HEK293 (cell line): ENCODE measurements around the gene LRBA.

Source experiments
- CTCF ChIA-PET: fragments of 350-600 bp; formaldehyde crosslinking; extraction: SDS; loops from one replicate; lab custom pipeline; 2021; ENCODE audit warnings: antibody characterized with exemption; lab: Yijun Ruan, JAX
- POLR2A ChIA-PET: fragments of 300-600 bp; formaldehyde crosslinking; extraction: SDS; loops from one replicate; lab custom pipeline; 2020; ENCODE audit warnings: antibody characterized with exemption, inconsistent platforms; lab: Yijun Ruan, JAX
- H3K27ac ChIP-seq: fragments of 200-500 bp; sonication (Bioruptor generic); 2 replicates; pipeline ENCODE4 v1.5.1; 2014; ENCODE audit warnings: low read depth, low read length, control low read depth, inconsistent platforms; ENCODE audit errors: extremely low read depth
- H3K36me3 ChIP-seq, 2 experiments: fragments of 200-500 bp in 1 of 2; sonication (Bioruptor generic) in 1 of 2; 1 replicate in 1 of 2; 2 replicates in 1 of 2; pipeline ENCODE4 v1.5.1; 2014 to 2017; ENCODE audit warnings: inconsistent platforms in 2 of 2, low read length in 2 of 2; ENCODE audit not compliant: control insufficient read depth in 2 of 2, insufficient read depth in 1 of 2
- H3K4me1 ChIP-seq: fragments of 200-500 bp; sonication (Bioruptor generic); 2 replicates; pipeline ENCODE4 v1.5.1; 2014; ENCODE audit warnings: mild to moderate bottlenecking, low read length, inconsistent platforms; ENCODE audit not compliant: control insufficient read depth, insufficient read depth
- H3K4me3 ChIP-seq: 2 replicates; pipeline ENCODE4 v1.5.1; 2011; ENCODE audit warnings: low read depth, mild to moderate bottlenecking, control low read depth, low read length, moderate library complexity
- H3K9me3 ChIP-seq: fragments of 200-500 bp; sonication (Bioruptor generic); 2 replicates; pipeline ENCODE4 v1.5.1; 2014; ENCODE audit warnings: low read depth, low read length, inconsistent platforms; ENCODE audit not compliant: control insufficient read depth, insufficient read depth
- GLI4 ChIP-seq: fragments of 450-650 bp; formaldehyde crosslinking; IDR thresholded peaks from 2 replicates; pipeline ENCODE4 v1.5.1; 2016; ENCODE audit warnings: missing biosample characterization, missing genetic modification characterization
- OSR2 ChIP-seq: fragments of 450-650 bp; formaldehyde crosslinking; IDR thresholded peaks from 2 replicates; pipeline ENCODE4 v1.5.1; 2016; ENCODE audit warnings: missing biosample characterization, missing genetic modification characterization
- PBX3 ChIP-seq: sonication (generic); formaldehyde crosslinking; IDR thresholded peaks from 2 replicates; pipeline ENCODE4 v1.8.1; 2022; ENCODE audit warnings: mild to moderate bottlenecking, moderate library complexity, missing genetic modification reagents
- ZNF138 ChIP-seq: fragments of 450-650 bp; formaldehyde crosslinking; IDR thresholded peaks from 2 replicates; pipeline ENCODE4 v1.5.1; 2016; ENCODE audit warnings: missing biosample characterization, missing genetic modification characterization, borderline replicate concordance
- ZNF214 ChIP-seq: fragments of 450-650 bp; formaldehyde crosslinking; IDR thresholded peaks from 2 replicates; pipeline ENCODE4 v1.5.1; 2017; ENCODE audit warnings: missing biosample characterization, mild to moderate bottlenecking, missing genetic modification characterization, borderline replicate concordance
- ZNF239 ChIP-seq: fragments of 450-650 bp; formaldehyde crosslinking; IDR thresholded peaks from 2 replicates; pipeline ENCODE4 v1.5.1; 2016; ENCODE audit warnings: missing biosample characterization, missing genetic modification characterization
- ZNF561 ChIP-seq: fragments of 450-650 bp; IDR thresholded peaks from 2 replicates; pipeline ENCODE4 v1.5.1; 2018; ENCODE audit warnings: missing biosample characterization, missing genetic modification characterization, borderline replicate concordance
- ZNF623 ChIP-seq: fragments of 450-650 bp; formaldehyde crosslinking; IDR thresholded peaks from 2 replicates; pipeline ENCODE4 v1.5.1; 2016; ENCODE audit warnings: missing biosample characterization, missing genetic modification characterization
- ZNF624 ChIP-seq: fragments of 450-650 bp; formaldehyde crosslinking; IDR thresholded peaks from 2 replicates; pipeline ENCODE4 v1.5.1; 2017; ENCODE audit warnings: missing biosample characterization, missing genetic modification characterization
- ZNF660 ChIP-seq: fragments of 450-650 bp; IDR thresholded peaks from 2 replicates; pipeline ENCODE4 v1.5.1; 2018; ENCODE audit warnings: missing biosample characterization, mild to moderate bottlenecking, missing genetic modification characterization
- ZNF768 ChIP-seq: fragments of 450-650 bp; formaldehyde crosslinking; IDR thresholded peaks from 2 replicates; pipeline ENCODE4 v1.5.1; 2018; ENCODE audit warnings: missing biosample characterization, mild to moderate bottlenecking, missing genetic modification characterization
- TF ChIP-seq, protein P1 (sequence below): fragments of 450-650 bp; formaldehyde crosslinking; IDR thresholded peaks from 2 replicates; pipeline ENCODE4 v1.5.1; 2017; ENCODE audit warnings: missing biosample characterization, missing genetic modification characterization
- TF ChIP-seq, protein P2 (sequence below): fragments of 450-650 bp; formaldehyde crosslinking; IDR thresholded peaks from 2 replicates; pipeline ENCODE4 v1.5.1; 2016; ENCODE audit warnings: missing biosample characterization, missing genetic modification characterization, borderline replicate concordance
- TF ChIP-seq, protein P3 (sequence below): fragments of 450-650 bp; formaldehyde crosslinking; IDR thresholded peaks from 2 replicates; pipeline ENCODE4 v1.5.1; 2016; ENCODE audit warnings: missing biosample characterization, missing genetic modification characterization, low read depth

LRBA gene

GRCh38 chr4:150952167-150952845, 62.8 kb downstream of the LRBA start (continued):
- TF ChIP-seq PBX3 = no peak

- Histone ChIP-seq H3K4me1 (0 out of 2 replicates have a peak, but pooled peaks cover 2% of the 10 kb centered on the region), H3K27ac (no peak overlapping the region), H3K9me3 (no peaks in the 10 kb centered on the region), H3K36me3 (no peaks in the 10 kb centered on the region), H3K4me3 (no peak overlapping the region)
- POLR2A ChIA-PET = no interaction called here
- CTCF ChIA-PET = interaction anchor here (0.7 to 1.2 kb wide), 2 partner anchors 10 to 16 kb away, joined by 3 to 6 read pairs; no protein-coding TSS in a partner anchor
- TF ChIP-seq, protein P1, sequence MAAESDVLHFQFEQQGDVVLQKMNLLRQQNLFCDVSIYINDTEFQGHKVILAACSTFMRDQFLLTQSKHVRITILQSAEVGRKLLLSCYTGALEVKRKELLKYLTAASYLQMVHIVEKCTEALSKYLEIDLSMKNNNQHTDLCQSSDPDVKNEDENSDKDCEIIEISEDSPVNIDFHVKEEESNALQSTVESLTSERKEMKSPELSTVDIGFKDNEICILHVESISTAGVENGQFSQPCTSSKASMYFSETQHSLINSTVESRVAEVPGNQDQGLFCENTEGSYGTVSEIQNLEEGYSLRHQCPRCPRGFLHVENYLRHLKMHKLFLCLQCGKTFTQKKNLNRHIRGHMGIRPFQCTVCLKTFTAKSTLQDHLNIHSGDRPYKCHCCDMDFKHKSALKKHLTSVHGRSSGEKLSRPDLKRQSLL = no peak
- no peak for TF ChIP-seq GLI4 (tag by site-specific recombination)
Observed at GRCh38 chr4:150950657-150951288, 64.3 kb downstream of the LRBA start.

- H3K4me1 ChIP-seq = 0 out of 2 replicates have a peak, but pooled peaks cover 2% of the 10 kb centered on the region
- H3K4me3 ChIP-seq = no peak overlapping the region
- CTCF ChIA-PET = no interaction called here
- H3K36me3 ChIP-seq = no peaks in the 10 kb centered on the region
- TF ChIP-seq ZNF624 (tag by site-specific recombination) (no peak), ZNF768 (tag by site-specific recombination) (no peak), ZNF660 (tag by site-specific recombination) (no peak), ZNF239 (tag by site-specific recombination) (no peak), ZNF138 (tag by site-specific recombination) (no peak), ZNF214 (tag by site-specific recombination) (no peak), ZNF623 (tag by site-specific recombination) (no peak), OSR2 (tag by site-specific recombination) (no peak), ZNF561 (tag by site-specific recombination) (no peak)
- TF ChIP-seq, protein P2, sequence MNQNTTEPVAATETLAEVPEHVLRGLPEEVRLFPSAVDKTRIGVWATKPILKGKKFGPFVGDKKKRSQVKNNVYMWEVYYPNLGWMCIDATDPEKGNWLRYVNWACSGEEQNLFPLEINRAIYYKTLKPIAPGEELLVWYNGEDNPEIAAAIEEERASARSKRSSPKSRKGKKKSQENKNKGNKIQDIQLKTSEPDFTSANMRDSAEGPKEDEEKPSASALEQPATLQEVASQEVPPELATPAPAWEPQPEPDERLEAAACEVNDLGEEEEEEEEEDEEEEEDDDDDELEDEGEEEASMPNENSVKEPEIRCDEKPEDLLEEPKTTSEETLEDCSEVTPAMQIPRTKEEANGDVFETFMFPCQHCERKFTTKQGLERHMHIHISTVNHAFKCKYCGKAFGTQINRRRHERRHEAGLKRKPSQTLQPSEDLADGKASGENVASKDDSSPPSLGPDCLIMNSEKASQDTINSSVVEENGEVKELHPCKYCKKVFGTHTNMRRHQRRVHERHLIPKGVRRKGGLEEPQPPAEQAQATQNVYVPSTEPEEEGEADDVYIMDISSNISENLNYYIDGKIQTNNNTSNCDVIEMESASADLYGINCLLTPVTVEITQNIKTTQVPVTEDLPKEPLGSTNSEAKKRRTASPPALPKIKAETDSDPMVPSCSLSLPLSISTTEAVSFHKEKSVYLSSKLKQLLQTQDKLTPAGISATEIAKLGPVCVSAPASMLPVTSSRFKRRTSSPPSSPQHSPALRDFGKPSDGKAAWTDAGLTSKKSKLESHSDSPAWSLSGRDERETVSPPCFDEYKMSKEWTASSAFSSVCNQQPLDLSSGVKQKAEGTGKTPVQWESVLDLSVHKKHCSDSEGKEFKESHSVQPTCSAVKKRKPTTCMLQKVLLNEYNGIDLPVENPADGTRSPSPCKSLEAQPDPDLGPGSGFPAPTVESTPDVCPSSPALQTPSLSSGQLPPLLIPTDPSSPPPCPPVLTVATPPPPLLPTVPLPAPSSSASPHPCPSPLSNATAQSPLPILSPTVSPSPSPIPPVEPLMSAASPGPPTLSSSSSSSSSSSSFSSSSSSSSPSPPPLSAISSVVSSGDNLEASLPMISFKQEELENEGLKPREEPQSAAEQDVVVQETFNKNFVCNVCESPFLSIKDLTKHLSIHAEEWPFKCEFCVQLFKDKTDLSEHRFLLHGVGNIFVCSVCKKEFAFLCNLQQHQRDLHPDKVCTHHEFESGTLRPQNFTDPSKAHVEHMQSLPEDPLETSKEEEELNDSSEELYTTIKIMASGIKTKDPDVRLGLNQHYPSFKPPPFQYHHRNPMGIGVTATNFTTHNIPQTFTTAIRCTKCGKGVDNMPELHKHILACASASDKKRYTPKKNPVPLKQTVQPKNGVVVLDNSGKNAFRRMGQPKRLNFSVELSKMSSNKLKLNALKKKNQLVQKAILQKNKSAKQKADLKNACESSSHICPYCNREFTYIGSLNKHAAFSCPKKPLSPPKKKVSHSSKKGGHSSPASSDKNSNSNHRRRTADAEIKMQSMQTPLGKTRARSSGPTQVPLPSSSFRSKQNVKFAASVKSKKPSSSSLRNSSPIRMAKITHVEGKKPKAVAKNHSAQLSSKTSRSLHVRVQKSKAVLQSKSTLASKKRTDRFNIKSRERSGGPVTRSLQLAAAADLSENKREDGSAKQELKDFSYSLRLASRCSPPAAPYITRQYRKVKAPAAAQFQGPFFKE (tag by site-specific recombination) = no peak
- TF ChIP-seq, protein P3, sequence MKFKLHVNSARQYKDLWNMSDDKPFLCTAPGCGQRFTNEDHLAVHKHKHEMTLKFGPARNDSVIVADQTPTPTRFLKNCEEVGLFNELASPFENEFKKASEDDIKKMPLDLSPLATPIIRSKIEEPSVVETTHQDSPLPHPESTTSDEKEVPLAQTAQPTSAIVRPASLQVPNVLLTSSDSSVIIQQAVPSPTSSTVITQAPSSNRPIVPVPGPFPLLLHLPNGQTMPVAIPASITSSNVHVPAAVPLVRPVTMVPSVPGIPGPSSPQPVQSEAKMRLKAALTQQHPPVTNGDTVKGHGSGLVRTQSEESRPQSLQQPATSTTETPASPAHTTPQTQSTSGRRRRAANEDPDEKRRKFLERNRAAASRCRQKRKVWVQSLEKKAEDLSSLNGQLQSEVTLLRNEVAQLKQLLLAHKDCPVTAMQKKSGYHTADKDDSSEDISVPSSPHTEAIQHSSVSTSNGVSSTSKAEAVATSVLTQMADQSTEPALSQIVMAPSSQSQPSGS (tag by site-specific recombination) = no peak
- TF ChIP-seq, all 188 proteins: peak for 0
- Histone ChIP-seq H3K27ac (no peak overlapping the region), H3K9me3 (no peaks in the 10 kb centered on the region)
- POLR2A ChIA-PET = no interaction called here
Observed at GRCh38 chr4:150949943-150950342, 65.1 kb downstream of the LRBA start.
